Tongue (tissue), 2 donors: ENCODE results near the gene PRKCZ. TPM values are rescaled to one million over a fixed set of nuclear protein-coding genes. Genes with fewer than 3 reads are reported as not detected.
A peak's percentile ranks its signal among the peaks of the same experiment; 100 is the strongest.

Experiments
- DNase-seq: peaks from one replicate; pipeline ENCODE4 v3.0.0-alpha.2; 2015
- total RNA-seq: library from RNA; depleted of rRNA; stranded (reverse); fragments of >200 nt; gene quantifications from one replicate; pipeline ENCODE4 v1.2.3, GENCODE V29; 2014

PRKCZ gene
- total RNA-seq, 1 donor from 2014 or later, result 9.9 TPM

DNA sequence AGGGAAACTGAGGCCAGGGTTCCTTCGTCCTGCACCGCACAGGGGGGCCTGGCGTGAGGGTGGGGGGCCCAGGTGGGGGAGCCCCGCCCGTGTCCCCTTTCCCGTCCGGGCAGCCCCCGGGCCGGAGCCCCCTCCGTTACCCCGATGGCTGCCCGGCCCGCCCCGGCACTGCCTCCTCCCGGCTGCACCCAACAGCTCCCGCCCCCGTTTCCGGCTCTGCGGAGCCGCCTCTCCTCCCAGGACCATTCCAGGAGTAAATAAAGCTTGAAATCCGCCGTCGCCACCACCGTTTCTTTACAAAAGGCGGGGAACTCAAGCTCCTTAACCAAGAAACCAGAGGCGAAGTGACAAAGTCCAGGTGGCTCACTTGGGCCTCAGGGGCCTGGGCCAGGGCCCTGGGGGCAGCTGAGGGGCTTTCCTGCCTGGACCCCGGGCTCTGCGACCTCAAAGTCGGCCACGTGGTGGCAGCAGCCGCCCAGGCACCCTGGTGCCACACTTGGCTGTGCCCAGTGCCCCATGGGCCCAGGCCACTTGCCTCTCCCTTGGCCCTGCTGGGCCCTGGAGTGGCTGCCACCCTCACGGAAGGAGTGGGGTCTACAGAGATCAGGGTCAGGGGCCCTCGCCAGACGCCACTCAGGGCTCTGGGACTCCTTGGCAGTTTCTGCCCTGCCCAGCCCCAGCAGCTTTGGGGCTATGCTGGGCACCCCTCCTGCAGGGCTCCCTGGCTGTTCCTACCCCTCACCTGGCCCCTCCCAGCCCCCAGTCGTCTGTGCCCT lies 144.9 kb downstream of the PRKCZ start:
- DNase-seq, result peak; percentile 94

GRCh38 chr1:2195785-2196184 lies 145.6 kb downstream of the PRKCZ start:
- DNase-seq, result no peak

GRCh38 chr1:2196901-2197638 lies 146.9 kb downstream of the PRKCZ start:
- no peak for DNase-seq

DNA sequence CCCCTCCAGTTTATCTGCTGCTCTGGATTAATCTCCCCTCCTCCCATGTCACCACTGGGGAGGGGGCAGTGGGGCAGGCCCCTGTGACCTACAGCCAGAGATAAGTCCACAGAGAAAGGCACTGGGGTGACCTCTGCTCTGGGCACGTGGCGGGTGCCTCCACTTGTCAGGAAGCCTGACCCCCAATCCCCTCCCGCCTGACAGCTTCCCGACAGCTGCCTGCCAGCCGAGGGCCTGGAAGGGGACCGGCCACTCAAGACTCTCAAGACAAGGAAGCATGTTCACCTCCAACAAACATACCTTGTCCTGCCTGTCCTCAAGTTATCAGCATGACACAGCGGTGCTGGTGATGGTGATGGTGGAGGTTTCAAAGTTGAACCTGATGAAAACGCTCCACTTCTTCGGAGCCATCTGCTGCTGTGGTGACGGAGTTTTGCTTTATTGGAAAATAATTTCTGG lies 147.5 kb downstream of the PRKCZ start:
- DNase-seq, result no peak

DNA sequence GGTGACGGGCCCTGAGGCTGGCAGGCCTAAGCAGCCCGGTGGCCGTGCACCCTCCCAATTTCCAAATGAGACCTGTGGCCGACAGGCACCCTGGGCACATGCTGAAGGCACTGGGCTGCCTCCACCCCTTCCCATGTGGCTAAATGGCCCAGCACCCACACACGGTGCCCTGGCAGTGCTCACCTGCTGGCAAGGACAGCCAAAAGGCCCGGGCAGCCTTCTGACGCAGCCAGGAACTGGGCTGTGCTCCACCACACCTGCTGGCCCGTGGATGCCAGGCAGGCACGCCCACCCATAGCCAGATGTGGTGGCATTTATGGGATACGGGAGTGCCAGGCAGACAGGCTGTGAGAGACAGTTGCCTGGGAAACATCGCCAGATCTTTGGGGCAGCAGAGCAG lies 148.4 kb downstream of the PRKCZ start:
- DNase-seq, result no peak

DNA sequence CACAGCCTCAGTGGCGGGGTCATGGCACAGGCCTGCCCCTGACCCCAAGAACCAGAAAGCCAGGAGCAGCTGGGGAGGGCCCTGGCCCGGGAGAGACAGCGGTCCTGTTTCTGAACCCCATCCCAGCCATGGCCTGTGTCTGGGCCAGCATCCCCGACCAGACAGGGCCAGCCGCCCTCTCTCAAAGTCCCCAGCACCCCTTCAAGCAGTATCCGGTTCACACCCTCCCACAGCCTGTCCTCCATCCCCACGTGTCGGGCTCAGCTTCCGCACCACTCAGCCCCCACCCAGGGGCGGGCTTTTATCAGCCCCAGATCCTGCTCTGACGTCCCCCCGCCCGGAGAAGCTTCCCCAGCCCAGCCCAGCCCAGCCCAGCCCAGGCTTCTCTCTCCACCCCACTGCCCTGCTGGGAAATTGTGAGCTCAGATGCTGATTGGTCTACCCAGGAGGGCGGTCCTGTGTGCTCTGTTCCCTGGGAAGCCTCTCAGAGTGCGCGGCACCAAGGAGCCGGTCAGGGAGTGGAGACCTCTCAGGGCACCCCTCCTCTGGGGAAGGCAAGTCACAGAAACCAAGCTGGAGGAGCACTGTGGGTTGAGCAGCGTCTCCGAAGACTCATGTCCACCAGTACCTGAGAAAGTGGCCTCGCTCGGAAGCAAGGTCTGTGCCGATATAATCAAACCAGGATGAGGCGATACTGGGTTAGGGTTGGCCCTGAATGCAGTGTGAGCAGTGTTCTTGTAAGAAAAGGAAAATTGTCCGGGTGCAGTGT lies 149.0 kb downstream of the PRKCZ start:
- peak; percentile 93 for DNase-seq

DNA sequence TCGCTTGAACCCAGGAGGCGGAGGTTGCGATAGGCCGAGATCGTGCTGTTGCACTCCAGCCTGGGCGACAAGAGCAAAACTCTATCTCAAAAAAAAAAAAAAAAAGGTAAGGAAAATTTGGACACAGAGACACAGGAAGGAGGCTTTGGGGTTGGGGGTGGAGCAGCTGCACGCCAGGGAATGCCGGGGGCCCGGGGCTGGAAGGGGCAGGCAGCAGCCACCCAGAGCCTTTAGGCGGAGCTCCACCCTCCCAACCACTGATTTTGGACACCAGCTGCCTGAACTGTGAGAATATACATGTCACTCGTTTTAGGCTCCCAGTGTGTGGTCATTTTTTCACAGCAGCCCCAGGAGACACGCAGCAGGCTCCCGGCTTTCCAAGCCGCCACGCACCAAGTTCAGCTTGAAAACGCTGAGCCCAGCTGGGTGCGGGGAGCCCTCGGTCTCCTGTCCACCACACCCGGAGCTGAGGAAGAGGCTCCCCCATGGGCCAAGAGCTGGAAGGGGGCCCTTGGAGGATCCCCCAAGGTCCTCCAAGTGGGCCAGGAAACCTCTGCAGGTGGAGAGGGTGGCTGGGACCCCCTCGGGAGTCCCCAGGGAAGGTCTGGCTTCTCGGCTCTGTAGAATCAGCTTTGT lies 150.2 kb downstream of the PRKCZ start:
- no peak for DNase-seq

DNA sequence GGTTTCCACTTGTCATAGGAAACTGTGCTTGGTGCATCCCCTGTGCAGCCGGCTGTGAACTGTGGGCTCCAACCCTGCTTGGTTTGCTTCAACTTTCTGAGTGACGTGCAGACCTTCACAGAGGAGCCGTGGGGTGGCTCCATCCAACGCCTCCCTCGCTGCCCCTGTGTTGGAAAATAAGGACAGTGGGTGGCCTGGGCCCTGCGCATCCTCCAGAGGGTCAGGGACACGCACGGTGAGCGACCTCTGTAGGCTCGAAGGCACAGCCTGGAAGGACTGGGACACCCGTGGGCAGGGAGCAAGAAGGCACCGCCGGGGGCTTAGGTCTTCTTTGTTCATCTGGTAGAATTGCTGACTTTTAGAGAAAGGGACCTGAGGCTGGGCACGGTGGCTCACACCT lies 150.9 kb downstream of the PRKCZ start:
- DNase-seq, result no peak

DNA sequence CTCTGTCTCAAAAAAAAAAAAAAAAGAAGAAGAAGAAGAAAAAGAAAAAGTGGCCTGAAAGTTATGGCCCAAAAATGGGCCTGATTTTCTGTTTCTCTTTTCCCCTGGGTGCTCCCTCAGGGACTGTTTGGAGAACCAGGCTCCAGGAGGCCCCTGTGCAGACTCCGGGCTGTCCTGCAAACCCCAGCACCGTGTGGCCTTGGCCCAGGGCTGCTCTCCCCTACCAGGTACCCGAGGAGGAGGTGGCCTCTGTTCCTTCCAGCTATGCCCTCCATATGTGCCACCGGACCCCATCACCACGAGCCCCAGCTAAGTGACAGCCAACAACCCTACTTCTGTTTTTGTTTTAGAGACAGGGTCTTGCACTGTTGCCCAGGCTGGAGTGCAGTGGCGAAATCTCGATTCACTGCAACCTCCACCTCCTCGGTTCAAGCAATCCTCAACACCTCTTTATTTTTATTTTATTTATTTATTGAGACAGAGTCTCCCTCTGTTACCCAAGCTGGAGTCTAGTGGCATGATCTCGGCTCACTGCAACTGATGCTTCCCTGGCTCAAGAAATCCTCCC lies 151.9 kb downstream of the PRKCZ start:
- DNase-seq, result no peak

GRCh38 chr1:2202843-2203601 lies 152.8 kb downstream of the PRKCZ start:
- DNase-seq, result no peak

DNA sequence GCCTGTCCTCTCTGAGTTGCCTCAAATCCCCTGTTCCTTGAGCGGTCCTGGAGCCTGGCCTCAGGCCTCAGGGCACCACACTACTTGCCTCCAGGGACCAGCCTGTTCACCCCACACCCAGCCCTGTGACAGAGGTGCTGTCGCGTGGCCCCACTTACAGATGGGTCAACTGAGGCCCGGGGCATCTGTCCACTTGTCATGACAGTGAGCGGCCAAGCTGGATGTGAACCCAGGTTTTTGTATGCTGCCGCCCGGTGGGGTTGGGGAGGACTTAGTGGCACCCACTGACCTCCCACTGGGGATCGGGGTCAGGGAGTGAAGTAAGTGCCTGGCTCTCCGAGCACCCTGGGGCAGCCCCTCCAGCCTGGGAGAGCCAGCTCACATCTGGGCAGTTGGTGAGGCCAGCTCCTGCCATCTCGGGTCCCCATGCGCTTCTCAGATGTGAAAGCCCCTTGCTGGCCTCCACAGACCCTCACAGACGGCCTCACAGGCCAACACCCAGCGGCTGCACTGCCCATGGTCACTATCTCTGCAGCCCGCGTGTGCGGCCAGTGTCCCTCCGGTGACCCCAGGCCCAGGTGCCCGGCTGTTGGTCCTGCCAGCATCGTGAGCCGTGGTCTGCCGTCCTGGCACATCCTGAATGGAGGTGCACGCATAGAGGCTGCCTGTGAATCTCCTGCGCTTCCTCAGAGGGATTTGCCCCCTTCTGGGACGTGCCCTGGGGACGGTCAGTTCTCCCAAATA lies 153.6 kb downstream of the PRKCZ start:
- DNase-seq, result no peak

DNA sequence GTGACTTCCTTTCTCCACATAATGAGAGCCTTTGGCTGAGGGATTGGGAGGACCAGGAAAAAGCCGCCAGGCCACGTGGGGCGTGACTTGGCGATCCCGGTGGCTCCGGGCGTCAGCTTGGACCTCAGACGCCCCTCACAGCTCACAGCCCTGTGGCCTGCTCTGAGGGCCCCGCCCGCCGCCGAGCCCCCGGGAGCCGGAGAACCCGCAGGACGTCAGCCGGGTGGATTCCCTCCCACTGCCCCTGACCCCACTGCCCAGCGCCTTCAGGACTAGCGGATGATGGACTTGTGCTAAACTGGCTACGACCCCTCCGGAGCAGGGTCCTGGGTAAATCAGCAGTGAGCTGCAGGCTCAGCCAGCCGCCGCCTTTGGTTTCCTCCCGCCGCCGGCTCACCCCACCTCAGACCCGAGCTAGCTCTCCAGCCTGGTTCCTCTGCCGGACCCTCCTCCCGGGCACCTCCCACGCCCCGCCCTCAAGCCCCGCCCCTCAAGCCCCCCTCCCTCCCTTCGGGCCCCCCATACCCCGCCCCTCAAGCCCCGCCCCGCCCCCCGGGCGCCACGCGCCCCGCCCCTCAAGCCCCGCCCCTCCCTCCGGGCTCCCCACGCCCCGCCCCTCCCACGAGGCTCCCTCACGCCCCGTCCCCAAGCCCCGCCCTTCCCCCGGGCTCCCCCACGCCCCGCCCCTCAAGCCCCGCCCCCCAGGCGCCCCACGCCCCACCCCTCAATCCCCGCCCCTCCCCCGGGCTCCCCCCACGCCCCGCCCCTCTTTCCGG lies 154.4 kb downstream of the PRKCZ start:
- DNase-seq, result no peak

DNA sequence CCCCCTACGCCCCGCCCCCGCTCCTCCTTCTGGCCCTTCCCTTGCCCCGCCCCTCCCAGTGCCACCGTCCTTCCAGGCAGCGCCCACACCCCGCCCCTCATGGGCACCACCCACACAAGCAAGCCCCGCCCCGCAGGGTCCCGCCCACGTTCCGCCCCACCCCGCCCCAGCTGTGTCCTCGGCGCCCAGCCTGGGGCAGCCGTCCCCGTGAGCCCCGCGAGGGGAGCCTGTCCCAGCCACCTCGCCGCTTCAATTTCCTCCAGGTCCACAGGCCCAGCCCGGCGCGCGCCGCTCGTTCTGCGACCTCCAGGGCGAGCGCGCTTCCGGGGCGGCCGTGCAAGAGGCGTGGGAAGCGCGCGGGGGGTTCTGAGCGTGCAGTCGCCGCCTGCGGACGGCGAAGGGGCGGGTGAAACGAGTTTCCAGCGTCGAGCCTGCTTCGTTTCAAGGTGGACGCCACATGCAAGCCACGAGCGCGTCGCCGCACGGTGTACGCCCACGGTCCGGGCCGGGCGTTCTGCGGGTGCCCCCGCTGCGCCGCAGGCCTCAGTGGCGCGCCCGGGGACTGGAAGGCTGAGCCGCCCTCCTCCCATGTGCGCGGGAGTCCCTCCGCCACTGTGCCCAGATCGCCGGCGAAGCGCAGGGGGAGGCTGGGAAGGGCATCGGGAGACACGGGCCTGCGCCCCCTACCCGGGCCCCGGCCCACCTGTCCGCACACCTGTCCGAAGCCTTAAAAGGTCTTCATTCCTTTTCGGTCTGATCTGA lies 155.2 kb downstream of the PRKCZ start:
- DNase-seq, result peak; percentile 98

GRCh38 chr1:2206813-2207487 lies 156.7 kb downstream of the PRKCZ start:
- DNase-seq, result no peak

- peak; percentile 59 for DNase-seq
Observed at GRCh38 chr1:2208309-2209239, 158.4 kb downstream of the PRKCZ start.

DNA sequence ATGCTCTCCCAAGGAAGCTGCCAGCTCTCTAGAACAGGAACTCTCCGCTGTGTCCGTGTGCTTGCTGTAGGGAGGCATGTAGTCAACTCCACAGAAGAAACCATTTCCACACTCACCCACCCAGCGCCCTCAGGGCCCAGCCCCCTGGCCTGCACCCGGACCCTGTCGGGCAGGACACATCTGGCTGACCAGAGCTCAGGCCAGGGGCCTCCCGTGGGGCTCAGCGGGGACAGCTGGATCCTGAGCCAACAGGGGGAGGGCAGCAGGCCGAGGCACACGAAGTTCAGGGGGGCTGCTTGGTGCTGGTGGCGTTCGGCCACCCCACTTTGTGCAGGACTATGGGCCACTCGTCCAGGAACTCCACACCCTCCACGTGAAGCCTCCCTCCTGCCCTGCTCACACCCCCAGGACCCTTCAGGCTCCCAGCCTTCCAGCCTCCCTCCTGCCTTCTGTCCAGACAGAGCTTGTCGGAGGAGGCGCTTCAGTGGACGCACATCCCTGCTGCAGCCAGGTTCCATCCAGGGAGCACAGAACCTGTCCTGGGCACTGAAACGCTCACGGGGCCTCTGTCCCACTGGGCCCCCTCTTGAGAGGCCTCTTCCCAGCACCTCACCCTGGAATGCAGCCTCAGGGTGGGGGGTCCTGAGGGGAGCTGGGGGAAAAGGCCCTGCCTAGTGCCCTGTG lies 159.3 kb downstream of the PRKCZ start:
- DNase-seq, result no peak
